Neural progenitor cell (in vitro differentiated cells): ENCODE results near the gene RAB11B. TPM values are rescaled to one million over a fixed set of nuclear protein-coding genes. Genes with fewer than 3 reads are reported as not detected.

Source experiments
- DNase-seq: peaks from one replicate; pipeline ENCODE4 v3.0.0-alpha.2; 2016; ENCODE audit warnings: low spot score
- H2AFZ ChIP-seq: fragments of 200-600 bp; sonication (generic); replicated peaks from 2 replicates; pipeline ENCODE4 v1.6.1; 2016; ENCODE audit warnings: antibody characterized with exemption
- H3F3A ChIP-seq: fragments of 200-600 bp; sonication (generic); 2 replicates; pipeline ENCODE4 v1.6.1; 2016; ENCODE audit warnings: antibody characterized with exemption, low read depth
- H3K27ac ChIP-seq: fragments of 200-600 bp; sonication (generic); 2 replicates; pipeline ENCODE4 v1.5.1; 2016; ENCODE audit warnings: mild to moderate bottlenecking
- H3K27me3 ChIP-seq: fragments of 200-600 bp; sonication (generic); 2 replicates; pipeline ENCODE4 v1.6.1; 2016; ENCODE audit warnings: mild to moderate bottlenecking, moderate library complexity
- H3K36me3 ChIP-seq: fragments of 200-600 bp; sonication (generic); 2 replicates; pipeline ENCODE4 v1.5.1; 2016
- H3K4me1 ChIP-seq: fragments of 200-600 bp; sonication (generic); 2 replicates; pipeline ENCODE4 v1.6.1; 2016; ENCODE audit warnings: mixed run types
- H3K4me2 ChIP-seq: fragments of 200-600 bp; sonication (generic); 2 replicates; pipeline ENCODE4 v1.6.1; 2016
- H3K4me3 ChIP-seq: fragments of 200-600 bp; sonication (generic); 2 replicates; pipeline ENCODE4 v1.5.1; 2016
- H3K79me2 ChIP-seq: fragments of 200-600 bp; sonication (generic); 2 replicates; pipeline ENCODE4 v1.6.1; 2016; ENCODE audit warnings: low read depth
- H3K9ac ChIP-seq: fragments of 200-600 bp; sonication (generic); 2 replicates; pipeline ENCODE4 v1.6.1; 2016
- H3K9me3 ChIP-seq: fragments of 200-600 bp; sonication (generic); 2 replicates; pipeline ENCODE4 v1.5.1; 2016; ENCODE audit warnings: low read depth
- H4K20me1 ChIP-seq: fragments of 200-600 bp; sonication (generic); 2 replicates; pipeline ENCODE4 v1.6.1; 2016; ENCODE audit warnings: low read depth
- H3K27ac Mint-ChIP-seq: 3 replicates; pipeline ENCODE4 v1.8.0; 2021; ENCODE audit warnings: mixed read lengths
- H3K27me3 Mint-ChIP-seq: 2 replicates; pipeline ENCODE4 v1.8.0; 2022; ENCODE audit warnings: low read depth, mild to moderate bottlenecking, inconsistent platforms, moderate library complexity, mixed read lengths; ENCODE audit not compliant: insufficient read depth
- H3K36me3 Mint-ChIP-seq: 3 replicates; pipeline ENCODE4 v1.8.0; 2021; ENCODE audit warnings: mixed read lengths
- H3K4me1 Mint-ChIP-seq: 3 replicates; pipeline ENCODE4 v1.8.0; 2021; ENCODE audit warnings: mixed read lengths
- H3K4me3 Mint-ChIP-seq: 3 replicates; pipeline ENCODE4 v1.8.0; 2021; ENCODE audit warnings: mild to moderate bottlenecking, moderate library complexity, mixed read lengths
- H3K9me3 Mint-ChIP-seq: 3 replicates; pipeline ENCODE4 v1.8.0; 2020; ENCODE audit warnings: mixed read lengths
- CTCF ChIP-seq: fragments of 200-600 bp; sonication (generic); IDR thresholded peaks from 2 replicates; pipeline ENCODE4 v1.5.1; 2017; ENCODE audit warnings: antibody characterized with exemption, mild to moderate bottlenecking
- EZH2 ChIP-seq: fragments of 200-600 bp; sonication (generic); IDR thresholded peaks from 2 replicates; pipeline ENCODE4 v1.6.1; 2017; ENCODE audit warnings: antibody characterized with exemption, mild to moderate bottlenecking, moderate library complexity
- EZH2phosphoT487 ChIP-seq: fragments of 200-600 bp; sonication (generic); IDR thresholded peaks from 2 replicates; pipeline ENCODE4 v1.6.1; 2017; ENCODE audit warnings: antibody characterized with exemption
- total RNA-seq: library from RNA; depleted of rRNA; stranded (reverse); fragments of >200 nt; gene quantifications from 2 replicates; pipeline ENCODE4 v1.2.3, GENCODE V29; 2015; ENCODE audit warnings: low replicate concordance

Gene RAB11B
- total RNA-seq, 1 donor from 2014 or later: 17.1 TPM

GRCh38 chr19:8396185-8396562 is 6.0 kb downstream of the RAB11B start:
- Histone ChIP-seq H3K9me3 (no peaks in the 10 kb centered on the region), H3K4me2 (no peak overlapping the region), H3K27me3 (no peaks in the 10 kb centered on the region), H2AFZ (no peak overlapping the region), H3F3A (peaks cover 2% of the 10 kb centered on the region), H3K36me3 (no peaks in the 10 kb centered on the region), H4K20me1 (peaks cover 63% of the 10 kb centered on the region), H3K4me3 (no peak overlapping the region), H3K79me2 (peaks cover 81% of the 10 kb centered on the region), H3K9ac (no peak overlapping the region), H3K27ac (no peak overlapping the region), H3K4me1 (no peaks in the 10 kb centered on the region)
- H3K4me1 Mint-ChIP-seq: peaks cover 17% of the 10 kb centered on the region
- no peaks in the 10 kb centered on the region for H3K9me3 Mint-ChIP-seq
- no peak for DNase-seq
- TF ChIP-seq EZH2phosphoT487: no peak
- no peak for TF ChIP-seq EZH2
- TF ChIP-seq CTCF: no peak
- peaks cover 4% of the 10 kb centered on the region for H3K36me3 Mint-ChIP-seq
- H3K27me3 Mint-ChIP-seq: peaks cover 8% of the 10 kb centered on the region
- H3K27ac Mint-ChIP-seq: no peak overlapping the region
- H3K4me3 Mint-ChIP-seq: no peak overlapping the region

GRCh38 chr19:8396563-8397203 is 6.5 kb downstream of the RAB11B start:
- no peaks in the 10 kb centered on the region for H3K9me3 Mint-ChIP-seq
- H3K4me1 Mint-ChIP-seq: peaks cover 15% of the 10 kb centered on the region
- Histone ChIP-seq H3K36me3 (no peaks in the 10 kb centered on the region), H3F3A (no peaks in the 10 kb centered on the region), H3K4me3 (no peak overlapping the region), H3K27me3 (no peaks in the 10 kb centered on the region), H3K9ac (no peak overlapping the region), H3K9me3 (no peaks in the 10 kb centered on the region), H3K4me2 (no peak overlapping the region), H3K27ac (no peak overlapping the region), H2AFZ (no peak overlapping the region), H4K20me1 (peaks cover 58% of the 10 kb centered on the region), H3K4me1 (no peaks in the 10 kb centered on the region), H3K79me2 (peaks cover 76% of the 10 kb centered on the region)
- peaks cover 4% of the 10 kb centered on the region for H3K36me3 Mint-ChIP-seq
- TF ChIP-seq EZH2 (no peak), CTCF (peak; percentile 60)
- DNase-seq: peak; percentile 67
- H3K27ac Mint-ChIP-seq: peak overlapping the region; percentile 24
- peaks cover 8% of the 10 kb centered on the region for H3K27me3 Mint-ChIP-seq
- H3K4me3 Mint-ChIP-seq: no peak overlapping the region

- no peaks in the 10 kb centered on the region for H3K9me3 Mint-ChIP-seq
- Histone ChIP-seq H3K27ac (no peak overlapping the region), H3K9me3 (no peaks in the 10 kb centered on the region), H4K20me1 (peaks cover 53% of the 10 kb centered on the region), H3K4me2 (no peak overlapping the region), H3K9ac (no peak overlapping the region), H3K4me3 (no peak overlapping the region), H3K36me3 (no peaks in the 10 kb centered on the region), H3F3A (no peaks in the 10 kb centered on the region), H2AFZ (no peak overlapping the region), H3K27me3 (no peaks in the 10 kb centered on the region), H3K4me1 (no peaks in the 10 kb centered on the region), H3K79me2 (peaks cover 70% of the 10 kb centered on the region)
- peaks cover 13% of the 10 kb centered on the region for H3K4me1 Mint-ChIP-seq
- no peak overlapping the region for H3K27ac Mint-ChIP-seq
- peaks cover 8% of the 10 kb centered on the region for H3K27me3 Mint-ChIP-seq
- peaks cover 8% of the 10 kb centered on the region for H3K36me3 Mint-ChIP-seq
- H3K4me3 Mint-ChIP-seq: no peak overlapping the region
- TF ChIP-seq EZH2 (no peak), CTCF (no peak), EZH2phosphoT487 (no peak)
- DNase-seq: no peak
These were observed 7.1 kb downstream of the RAB11B start for GRCh38 chr19:8397271-8397670.
